Activated naive CD8-positive, alpha-beta T cell treated with anti-CD3 and anti-CD28 coated beads, Interleukin-2, amount 10 ng/mL, durations not matched to agents 7 days and 5 days (primary cell): Measurements from ENCODE around the gene SYTL1. TPM values are rescaled to one million over a fixed set of nuclear protein-coding genes. Genes with fewer than 3 reads are reported as not detected.

Experiments used
- ATAC-seq: fragments of 150-1000 bp; cut with Tn5 transposase; one replicate; pipeline ENCODE4 v1.10.0; 2021; ENCODE audit warnings: low read depth, moderate library complexity
- POLR2A ChIA-PET: fragments of 350-600 bp; sonication (Branson Sonifier 250); formaldehyde crosslinking; loops from one replicate; lab custom pipeline; 2021; ENCODE audit warnings: antibody characterized with exemption; lab: Charles Lee
- DNase-seq: peaks from one replicate; pipeline ENCODE4 v3.0.0; 2021
- H3K27ac Mint-ChIP-seq: one replicate; pipeline ENCODE4 v1.8.0; 2022; ENCODE audit warnings: mild to moderate bottlenecking, mixed read lengths
- H3K27me3 Mint-ChIP-seq: one replicate; pipeline ENCODE4 v1.8.0; 2022; ENCODE audit warnings: mild to moderate bottlenecking, moderate library complexity, mixed read lengths
- H3K36me3 Mint-ChIP-seq: one replicate; pipeline ENCODE4 v1.8.0; 2021; ENCODE audit warnings: mild to moderate bottlenecking, mixed read lengths
- H3K4me1 Mint-ChIP-seq: one replicate; pipeline ENCODE4 v1.8.0; 2021; ENCODE audit warnings: mixed read lengths
- H3K4me3 Mint-ChIP-seq: one replicate; pipeline ENCODE4 v1.8.0; 2022; ENCODE audit warnings: mild to moderate bottlenecking, moderate library complexity, mixed read lengths
- H3K9me3 Mint-ChIP-seq: one replicate; pipeline ENCODE4 v1.8.0; 2021; ENCODE audit warnings: mixed read lengths
- total RNA-seq, 2 experiments: library from RNA; stranded (reverse); gene quantifications; one replicate each; pipeline ENCODE4 v1.2.3, GENCODE V29; 2021

SYTL1 gene
- total RNA-seq, 2 experiments from 2014 or later, result 103 to 105 TPM

DNA sequence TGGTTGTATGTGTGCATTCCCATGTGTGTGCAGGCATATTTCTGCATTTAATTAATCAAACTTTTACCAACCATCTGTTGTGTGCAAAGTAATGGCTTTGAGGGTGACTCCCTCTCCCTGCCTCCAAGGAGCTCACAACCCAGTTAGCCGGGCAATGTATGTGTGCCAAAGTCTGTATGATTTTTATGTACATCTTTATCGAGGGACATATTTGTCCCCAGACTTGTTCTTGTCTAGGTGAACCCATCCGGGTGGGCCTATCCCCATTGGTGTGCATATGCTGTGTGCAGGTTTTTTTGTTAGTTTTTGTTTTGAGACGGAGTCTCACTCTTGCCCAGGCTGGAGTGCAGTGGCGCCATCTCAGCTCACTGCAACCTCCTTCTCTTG lies 1.8 kb downstream of the SYTL1 start:
- H3K4me1 Mint-ChIP-seq, result peaks cover 31% of the 10 kb centered on the region
- no peaks in the 10 kb centered on the region for H3K27me3 Mint-ChIP-seq
- H3K9me3 Mint-ChIP-seq, result no peaks in the 10 kb centered on the region
- DNase-seq (no peak), ATAC-seq (peak; percentile 4)
- POLR2A ChIA-PET, result interaction anchor here (0.8 to 3.1 kb wide), 3 partner anchors 12 to 328 kb away, joined by 4 to 29 read pairs (median 4); partner anchors contain the start of gene IFI6
- peaks cover 11% of the 10 kb centered on the region for H3K36me3 Mint-ChIP-seq
- peak overlapping the region; percentile 94 for H3K4me3 Mint-ChIP-seq
- H3K27ac Mint-ChIP-seq, result peak overlapping the region; percentile 96

DNA sequence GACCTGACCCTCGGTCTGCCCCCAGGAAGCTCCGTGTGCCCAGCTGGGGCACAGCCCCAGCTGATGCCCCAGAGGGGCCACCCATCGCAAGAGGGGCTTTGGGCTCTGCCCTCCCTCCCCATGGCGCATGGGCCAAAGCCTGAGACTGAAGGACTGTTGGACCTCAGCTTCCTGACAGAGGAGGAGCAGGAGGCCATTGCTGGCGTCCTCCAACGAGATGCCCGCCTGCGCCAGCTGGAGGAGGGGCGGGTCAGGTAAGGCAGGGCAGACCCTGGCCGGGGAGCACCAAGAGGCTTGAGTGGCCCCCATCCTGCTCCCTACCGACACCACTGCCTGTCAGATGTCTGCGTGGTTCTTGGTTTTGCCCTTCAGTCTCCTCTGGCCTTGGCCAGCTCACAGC lies 3.5 kb downstream of the SYTL1 start:
- ATAC-seq (no peak), DNase-seq (no peak)
- H3K9me3 Mint-ChIP-seq, result no peaks in the 10 kb centered on the region
- POLR2A ChIA-PET, result interaction anchor here (0.7 to 3.1 kb wide), 3 partner anchors 10 to 321 kb away, joined by 3 to 29 read pairs (median 3); no protein-coding TSS in a partner anchor
- H3K27ac Mint-ChIP-seq, result no peak overlapping the region
- no peak overlapping the region for H3K4me3 Mint-ChIP-seq
- H3K27me3 Mint-ChIP-seq, result no peaks in the 10 kb centered on the region
- H3K36me3 Mint-ChIP-seq, result peaks cover 11% of the 10 kb centered on the region
- H3K4me1 Mint-ChIP-seq, result peaks cover 25% of the 10 kb centered on the region

DNA sequence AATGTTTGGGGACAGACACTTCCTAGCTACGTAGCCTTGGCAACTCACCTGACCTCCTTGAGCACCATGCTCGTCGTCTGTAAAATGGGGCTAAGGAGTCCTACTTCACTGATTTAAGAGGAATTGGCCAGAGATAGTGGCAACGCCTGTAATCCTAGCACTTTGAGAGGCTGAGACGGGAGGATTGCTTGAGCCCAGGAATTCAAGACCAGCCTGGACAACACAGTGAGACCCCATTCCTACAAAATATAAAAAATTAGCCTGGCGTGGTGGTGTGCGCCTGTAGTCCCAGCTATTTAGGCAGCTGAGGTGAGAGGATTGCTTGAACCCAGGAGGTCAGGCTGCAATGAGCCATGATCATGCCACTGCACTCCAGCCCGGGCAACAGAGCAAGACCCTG lies 4.5 kb downstream of the SYTL1 start:
- ATAC-seq (no peak), DNase-seq (no peak)
- H3K4me1 Mint-ChIP-seq, result peaks cover 20% of the 10 kb centered on the region
- POLR2A ChIA-PET, result interaction anchor here (3.1 kb wide), 1 partner anchor 9 kb away, joined by 29 read pairs; no protein-coding TSS in a partner anchor
- no peaks in the 10 kb centered on the region for H3K9me3 Mint-ChIP-seq
- H3K27me3 Mint-ChIP-seq, result no peaks in the 10 kb centered on the region
- H3K4me3 Mint-ChIP-seq, result no peak overlapping the region
- H3K36me3 Mint-ChIP-seq, result peaks cover 11% of the 10 kb centered on the region
- no peak overlapping the region for H3K27ac Mint-ChIP-seq

DNA sequence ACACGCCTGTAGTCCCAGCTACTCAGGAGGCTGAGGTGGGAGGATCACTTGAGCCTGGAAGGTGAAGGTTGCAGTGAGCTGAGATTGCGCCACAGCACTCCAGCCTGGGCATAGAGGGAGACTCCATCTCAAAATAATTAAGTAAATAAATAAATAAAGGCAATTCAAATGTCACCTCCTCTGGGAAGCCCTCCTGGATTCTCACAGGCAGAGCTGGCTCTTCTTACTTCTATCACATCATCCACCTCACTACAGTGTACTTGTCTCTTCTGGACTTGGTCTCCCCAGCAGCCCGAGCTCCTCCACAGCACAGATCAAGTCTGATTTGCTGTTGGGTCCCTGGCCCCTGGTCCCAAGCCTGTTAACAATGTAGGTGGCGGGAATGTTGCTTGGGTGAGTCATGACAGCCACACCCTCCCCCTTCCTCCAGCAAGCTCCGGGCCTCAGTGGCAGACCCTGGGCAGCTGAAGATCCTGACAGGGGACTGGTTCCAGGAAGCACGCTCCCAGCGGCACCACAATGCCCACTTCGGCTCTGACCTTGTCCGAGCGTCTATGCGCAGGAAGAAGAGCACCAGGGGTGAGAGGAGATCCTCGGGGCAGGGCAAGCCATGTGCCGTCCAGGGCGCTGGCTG lies 5.3 kb downstream of the SYTL1 start:
- Mint-ChIP-seq H3K36me3 (peaks cover 11% of the 10 kb centered on the region), H3K4me1 (peaks cover 16% of the 10 kb centered on the region), H3K4me3 (no peak overlapping the region), H3K9me3 (no peaks in the 10 kb centered on the region), H3K27ac (peak overlapping the region; percentile 69), H3K27me3 (no peaks in the 10 kb centered on the region)
- ATAC-seq, result no peak
- POLR2A ChIA-PET, result interaction anchor here (1.1 kb wide), 1 partner anchor 15 kb away, joined by 3 read pairs; no protein-coding TSS in a partner anchor
- no peak for DNase-seq

DNA sequence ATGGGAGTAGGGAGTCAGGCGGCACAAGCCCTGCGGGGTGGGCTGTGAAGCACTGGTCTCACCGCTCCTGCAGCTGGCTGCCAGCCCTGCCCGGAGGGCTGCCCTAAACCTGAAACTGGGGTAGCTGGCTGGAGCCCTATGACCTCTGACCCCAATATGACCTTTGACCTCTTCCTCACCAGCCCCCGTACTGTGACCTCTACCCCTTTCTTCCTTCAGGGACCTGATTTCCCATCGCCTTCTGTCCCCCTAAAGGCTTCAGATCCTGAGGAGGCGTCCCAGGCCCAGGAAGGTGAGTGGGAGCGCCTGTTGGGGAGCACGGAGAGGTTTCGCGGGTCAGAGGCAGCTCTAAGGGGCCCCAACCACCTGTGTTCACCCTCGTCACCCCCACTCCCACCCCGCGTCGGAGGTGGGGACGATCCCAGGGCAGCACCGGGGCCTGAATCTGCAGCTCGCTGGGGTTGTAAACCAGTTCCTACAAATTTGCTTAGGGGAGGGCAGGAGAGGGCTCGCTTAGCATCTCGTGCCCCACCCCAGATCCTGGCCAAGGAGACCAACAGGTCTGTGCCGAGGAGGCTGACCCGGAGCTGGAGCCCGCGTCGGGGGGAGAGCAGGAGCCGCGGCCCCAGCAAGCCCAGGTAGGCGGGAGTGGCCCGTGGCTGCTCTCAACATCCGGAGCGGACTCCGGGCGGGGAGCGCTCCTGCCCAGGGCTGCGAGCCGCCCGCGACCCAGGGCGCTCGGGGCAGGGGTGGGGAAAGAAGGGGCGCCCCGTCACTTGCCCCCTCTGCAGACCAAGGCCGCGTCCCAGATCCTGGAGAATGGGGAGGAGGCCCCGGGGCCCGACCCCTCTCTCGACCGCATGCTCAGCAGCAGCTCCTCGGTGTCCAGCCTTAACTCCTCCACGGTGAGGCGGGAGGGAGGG lies 7.3 kb downstream of the SYTL1 start:
- DNase-seq (peak; percentile 65), ATAC-seq (peak; percentile 73)
- H3K27me3 Mint-ChIP-seq, result no peaks in the 10 kb centered on the region
- H3K4me1 Mint-ChIP-seq, result peaks cover 6% of the 10 kb centered on the region
- peak overlapping the region; percentile 49 for H3K4me3 Mint-ChIP-seq
- H3K27ac Mint-ChIP-seq, result no peak overlapping the region
- H3K36me3 Mint-ChIP-seq, result peaks cover 8% of the 10 kb centered on the region
- H3K9me3 Mint-ChIP-seq, result no peaks in the 10 kb centered on the region
- POLR2A ChIA-PET, result interaction anchor here (0.5 to 2.2 kb wide), 6 partner anchors 8 to 40 kb away, joined by 3 to 11 read pairs (median 4); partner anchors contain the start of genes MAP3K6 and SYTL1

DNA sequence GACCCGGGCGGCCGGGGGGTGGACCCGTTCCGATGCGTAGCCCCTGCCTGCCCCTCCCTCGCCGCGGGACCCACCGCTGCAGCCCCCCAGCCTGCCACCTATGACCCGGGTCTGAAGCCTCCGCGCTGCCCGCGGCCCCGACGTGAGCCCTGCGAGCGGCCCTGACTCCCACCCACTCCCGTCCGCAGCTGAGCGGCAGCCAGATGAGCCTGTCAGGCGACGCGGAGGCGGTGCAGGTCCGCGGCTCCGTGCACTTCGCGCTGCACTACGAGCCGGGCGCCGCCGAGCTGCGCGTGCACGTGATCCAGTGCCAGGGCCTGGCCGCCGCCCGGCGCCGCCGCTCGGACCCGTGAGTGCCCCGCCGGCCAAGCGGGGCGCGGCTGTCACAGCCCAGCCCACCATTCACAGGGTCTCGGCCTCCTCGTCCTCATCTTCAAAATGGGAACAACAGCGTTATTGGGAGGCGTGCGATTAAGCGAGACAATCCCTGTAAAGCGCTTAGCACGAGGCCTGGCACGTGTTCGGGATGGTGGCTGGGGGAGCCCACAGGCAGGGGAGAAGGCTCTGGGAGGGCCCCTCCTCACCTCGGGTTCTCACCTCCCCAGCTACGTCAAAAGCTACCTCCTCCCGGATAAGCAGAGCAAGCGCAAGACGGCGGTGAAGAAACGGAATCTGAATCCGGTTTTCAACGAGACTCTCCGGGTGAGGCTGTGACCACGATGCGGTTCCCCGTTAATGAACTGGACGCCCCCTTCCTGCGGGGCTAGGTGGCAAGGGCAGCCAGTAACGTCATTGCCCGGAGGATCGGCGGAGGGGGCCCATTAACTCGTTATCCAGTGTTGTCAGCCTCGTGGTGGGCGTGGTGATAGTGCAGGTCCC lies 8.2 kb downstream of the SYTL1 start:
- Mint-ChIP-seq H3K9me3 (no peaks in the 10 kb centered on the region), H3K27me3 (no peaks in the 10 kb centered on the region), H3K36me3 (peaks cover 8% of the 10 kb centered on the region), H3K4me3 (no peak overlapping the region), H3K27ac (no peak overlapping the region), H3K4me1 (peaks cover 3% of the 10 kb centered on the region)
- no peak for DNase-seq
- ATAC-seq, result peak; percentile 28
- POLR2A ChIA-PET, result interaction anchor here (0.5 to 2.2 kb wide), 4 partner anchors 8 to 31 kb away, joined by 3 to 11 read pairs (median 7); partner anchors contain the start of gene SYTL1

DNA sequence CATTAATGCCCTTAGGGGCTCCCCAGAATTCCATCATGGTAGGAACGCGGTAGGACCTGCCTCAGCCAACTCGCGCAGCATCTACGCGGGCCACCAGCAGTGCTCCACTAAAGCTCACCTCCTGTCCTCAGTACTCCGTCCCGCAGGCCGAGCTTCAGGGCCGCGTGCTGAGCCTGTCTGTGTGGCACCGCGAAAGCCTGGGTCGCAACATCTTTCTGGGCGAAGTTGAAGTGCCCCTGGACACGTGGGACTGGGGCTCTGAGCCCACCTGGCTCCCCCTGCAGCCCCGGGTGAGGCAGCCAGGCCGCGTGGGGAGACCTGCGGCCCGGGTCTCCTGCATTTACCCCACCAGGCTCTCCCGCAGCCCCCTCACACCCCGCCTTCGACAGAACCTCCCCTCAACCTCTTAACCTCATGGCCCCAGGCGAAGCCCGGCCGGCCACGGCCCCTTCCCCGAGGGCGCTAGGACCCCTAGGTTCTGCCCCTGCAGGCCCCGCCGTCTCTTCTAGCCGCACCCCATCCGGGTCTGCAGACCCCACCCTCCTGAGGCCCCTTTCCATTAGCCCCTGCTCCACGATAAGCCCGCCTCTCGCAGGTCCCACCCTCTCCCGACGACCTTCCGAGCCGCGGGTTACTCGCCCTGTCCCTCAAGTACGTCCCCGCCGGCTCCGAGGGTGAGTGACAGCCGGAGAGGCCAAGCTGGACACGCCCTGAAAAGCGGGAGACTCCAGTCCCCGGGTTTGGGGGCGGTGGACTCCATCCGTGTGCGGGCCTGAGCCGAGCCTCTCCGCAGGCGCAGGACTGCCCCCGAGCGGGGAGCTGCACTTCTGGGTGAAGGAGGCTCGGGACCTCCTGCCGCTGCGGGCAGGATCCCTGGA lies 9.1 kb downstream of the SYTL1 start:
- peaks cover 8% of the 10 kb centered on the region for H3K4me1 Mint-ChIP-seq
- H3K27ac Mint-ChIP-seq, result no peak overlapping the region
- no peaks in the 10 kb centered on the region for H3K27me3 Mint-ChIP-seq
- DNase-seq, result no peak
- H3K9me3 Mint-ChIP-seq, result no peaks in the 10 kb centered on the region
- POLR2A ChIA-PET, result interaction anchor here (1.8 to 2.1 kb wide), 2 partner anchors 9 kb away, joined by 5 to 11 read pairs; partner anchors contain the start of gene SYTL1
- H3K36me3 Mint-ChIP-seq, result peaks cover 8% of the 10 kb centered on the region
- no peak overlapping the region for H3K4me3 Mint-ChIP-seq
- ATAC-seq, result no peak

DNA sequence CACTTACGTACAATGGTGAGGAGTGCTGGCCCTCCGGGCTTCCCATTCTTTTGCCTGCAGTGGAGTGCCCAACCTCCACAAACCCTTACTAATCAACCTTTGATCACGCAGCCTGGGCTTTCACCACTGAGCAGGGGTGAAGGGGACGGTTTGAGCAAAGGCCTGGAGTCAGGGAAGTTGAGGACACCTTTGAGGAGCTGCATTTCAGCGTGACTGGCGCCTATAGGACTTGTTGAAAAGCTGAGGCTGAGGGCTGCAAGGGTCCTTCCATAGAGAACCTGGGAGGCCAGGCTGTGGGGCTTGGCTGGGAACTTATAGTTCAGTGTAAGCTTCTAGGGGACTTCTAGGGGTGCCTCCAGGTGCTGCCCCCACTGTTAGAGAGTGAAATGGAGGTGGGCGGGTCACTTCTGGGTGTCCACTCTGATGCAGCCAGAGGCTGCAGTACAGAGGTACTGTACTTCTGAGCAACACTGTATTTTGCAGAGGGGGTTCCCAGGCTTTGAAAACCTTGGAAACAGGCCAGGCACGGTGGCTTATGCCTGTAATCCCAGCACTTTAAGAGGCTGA lies 9.8 kb downstream of the SYTL1 start:
- Mint-ChIP-seq H3K4me3 (no peak overlapping the region), H3K27me3 (no peaks in the 10 kb centered on the region), H3K27ac (no peak overlapping the region), H3K4me1 (peaks cover 12% of the 10 kb centered on the region), H3K9me3 (no peaks in the 10 kb centered on the region), H3K36me3 (peaks cover 4% of the 10 kb centered on the region)
- DNase-seq (no peak), ATAC-seq (no peak)
- POLR2A ChIA-PET, result interaction anchor here (1.8 kb wide), 1 partner anchor 10 kb away, joined by 5 read pairs; the partner anchor contains the start of gene SYTL1

DNA sequence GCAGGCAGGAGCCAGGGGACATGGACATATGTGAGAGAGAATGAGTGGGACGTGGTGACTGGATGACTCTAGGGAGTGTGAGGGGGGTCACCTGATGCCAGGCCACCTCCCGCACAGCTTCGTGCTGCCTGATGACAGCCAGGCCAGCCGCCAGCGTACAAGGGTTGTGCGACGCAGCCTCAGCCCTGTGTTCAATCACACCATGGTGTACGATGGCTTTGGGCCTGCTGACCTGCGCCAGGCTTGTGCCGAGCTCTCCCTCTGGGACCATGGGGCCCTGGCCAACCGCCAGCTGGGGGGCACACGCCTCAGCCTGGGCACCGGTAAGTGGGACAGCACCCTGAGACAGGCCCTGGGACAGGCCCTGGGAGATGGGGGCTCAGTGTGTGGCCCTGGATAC lies 11.3 kb downstream of the SYTL1 start:
- Mint-ChIP-seq H3K4me3 (no peak overlapping the region), H3K27ac (no peak overlapping the region), H3K36me3 (peaks cover under 1% of the 10 kb centered on the region), H3K4me1 (peaks cover 13% of the 10 kb centered on the region), H3K9me3 (no peaks in the 10 kb centered on the region), H3K27me3 (no peaks in the 10 kb centered on the region)
- POLR2A ChIA-PET, result interaction anchor here (1.3 to 1.5 kb wide), 2 partner anchors 10 to 12 kb away, joined by 3 to 5 read pairs; no protein-coding TSS in a partner anchor
- DNase-seq (no peak), ATAC-seq (no peak)

DNA sequence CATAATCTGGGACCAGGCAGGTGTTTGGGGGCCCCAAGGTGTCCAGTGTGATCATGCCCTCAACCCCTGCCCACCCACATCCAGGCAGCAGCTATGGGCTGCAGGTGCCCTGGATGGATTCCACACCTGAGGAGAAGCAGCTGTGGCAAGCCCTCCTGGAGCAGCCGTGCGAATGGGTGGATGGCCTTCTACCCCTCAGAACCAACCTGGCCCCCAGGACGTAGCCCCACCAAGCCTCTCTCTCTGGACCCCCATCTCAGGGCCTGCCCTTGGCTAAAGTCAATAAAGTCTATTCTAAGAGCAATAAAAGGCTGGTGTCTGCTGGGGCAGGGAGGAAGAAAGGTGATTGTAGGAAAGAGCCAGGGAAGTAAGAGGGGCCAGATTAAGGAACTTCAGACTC lies 11.8 kb downstream of the SYTL1 start:
- DNase-seq (no peak), ATAC-seq (no peak)
- Mint-ChIP-seq H3K4me3 (no peak overlapping the region), H3K27me3 (no peaks in the 10 kb centered on the region), H3K27ac (no peak overlapping the region), H3K9me3 (no peaks in the 10 kb centered on the region), H3K36me3 (no peaks in the 10 kb centered on the region), H3K4me1 (peaks cover 13% of the 10 kb centered on the region)
- POLR2A ChIA-PET, result interaction anchor here (0.7 to 4.2 kb wide), 4 partner anchors 9 to 180 kb away, joined by 3 to 29 read pairs (median 4); no protein-coding TSS in a partner anchor

DNA sequence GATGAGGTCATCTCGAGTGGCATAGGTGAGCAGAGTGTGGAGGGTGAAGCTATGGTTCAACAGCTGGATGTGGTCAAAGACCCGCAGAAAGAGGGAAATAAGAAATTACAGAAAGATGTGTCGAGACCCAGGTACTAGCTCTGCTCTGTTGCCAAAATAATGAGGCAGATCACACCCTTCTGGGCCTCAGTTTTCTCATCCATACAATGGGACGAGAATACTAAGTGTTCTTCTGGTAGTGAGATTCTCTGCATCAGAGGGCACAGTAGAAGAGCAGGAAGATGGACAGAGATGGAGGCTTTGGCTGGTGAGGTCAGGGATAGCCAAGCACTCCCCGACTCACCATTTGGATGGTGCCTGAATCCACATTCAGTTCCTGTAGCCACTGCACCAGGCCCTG lies 13.9 kb downstream of the SYTL1 start:
- H3K27me3 Mint-ChIP-seq, result peaks cover 6% of the 10 kb centered on the region
- DNase-seq, result no peak
- POLR2A ChIA-PET, result interaction anchor here (1.1 to 4.2 kb wide), 4 partner anchors 10 to 31 kb away, joined by 3 to 29 read pairs (median 14); partner anchors contain the start of genes MAP3K6 and SYTL1
- H3K4me1 Mint-ChIP-seq, result peaks cover 27% of the 10 kb centered on the region
- H3K36me3 Mint-ChIP-seq, result no peaks in the 10 kb centered on the region
- H3K9me3 Mint-ChIP-seq, result no peaks in the 10 kb centered on the region
- no peak overlapping the region for H3K4me3 Mint-ChIP-seq
- ATAC-seq, result no peak
- H3K27ac Mint-ChIP-seq, result peak overlapping the region; percentile 86
